Testis (tissue), 3 donors: ENCODE measurements around the gene CRY1. TPM values are rescaled to one million over a fixed set of nuclear protein-coding genes. Genes with fewer than 3 reads are reported as not detected.

Experiments used
- DNase-seq: peaks from one replicate; pipeline ENCODE4 v3.0.0-alpha.2; 2019
- H3K27ac ChIP-seq, 2 donors: fragments of 200-600 bp; sonication (generic); one replicate each; pipeline ENCODE4 v1.5.1; 2019
- H3K27me3 ChIP-seq: fragments of 200-600 bp; sonication (generic); one replicate; pipeline ENCODE4 v1.5.1; 2019
- H3K36me3 ChIP-seq: fragments of 200-600 bp; sonication (generic); one replicate; pipeline ENCODE4 v1.5.1; 2017; ENCODE audit warnings: low read depth; ENCODE audit errors: missing control alignments
- H3K4me1 ChIP-seq: fragments of 200-600 bp; sonication (generic); one replicate; pipeline ENCODE4 v1.5.1; 2019
- H3K4me3 ChIP-seq, 2 donors: fragments of 200-600 bp; sonication (generic); one replicate each; pipeline ENCODE4 v1.5.1; 2017 to 2019
- H3K9me3 ChIP-seq: fragments of 200-600 bp; sonication (generic); one replicate; pipeline ENCODE4 v1.5.1; 2017
- CTCF ChIP-seq, 3 experiments: fragments of 450-650 bp in 2 of 3; fragments of 200-600 bp in 1 of 3; sonication (generic) in 1 of 3; IDR thresholded peaks; one replicate each; pipeline ENCODE4 v1.5.1; 2016 to 2019; ENCODE audit warnings: antibody characterized with exemption in 3 of 3, mild to moderate bottlenecking in 2 of 3, moderate library complexity in 1 of 3
- POLR2A ChIP-seq: fragments of 450-650 bp; IDR thresholded peaks from one replicate; pipeline ENCODE4 v1.6.1; 2017; ENCODE audit warnings: antibody characterized with exemption, mild to moderate bottlenecking, moderate library complexity
- WGBS, 2 donors: methylation state at CpG; one replicate each; pipeline ENCODE4 v1.1.5; 2018; 5-methylcytosine and 5-hydroxymethylcytosine counted together
- intact Hi-C: fragments of 100-400 bp; cut with DNase I; formaldehyde crosslinking; loops from one replicate; pipeline ENCODE4 v1.15.1; 2023; ENCODE audit warnings: low total_unique reads
- polyA plus RNA-seq: library from polyadenylated mRNA; stranded (reverse); fragments of 350-450 nt; fragmentation: Illumina TruSeq; extraction: RNeasy Lipid Tissue Mini Kit (QIAGEN cat#74804); gene quantifications from one replicate; pipeline ENCODE4 v1.2.3, GENCODE V29; 2014; ENCODE audit warnings: low read depth, low replicate concordance; ENCODE audit not compliant: insufficient read depth
- total RNA-seq, 2 donors: library from RNA; depleted of rRNA; stranded (reverse); fragments of >200 nt; gene quantifications; one replicate each; pipeline ENCODE4 v1.2.3, GENCODE V29; 2016

CRY1 gene
- total and polyA plus RNA-seq, 3 donors from 2014 or later = 63.0 to 92.0 (median 71.6) TPM

GRCh38 chr12:107119091-107119490 lies 25.7 kb upstream of the CRY1 start:
- Histone ChIP-seq H3K9me3 (no peaks in the 10 kb centered on the region), H3K4me1 (no peaks in the 10 kb centered on the region), H3K36me3 (no peaks in the 10 kb centered on the region), H3K27me3 (no peaks in the 10 kb centered on the region), H3K4me3 (no peak overlapping the region), H3K27ac (no peak overlapping the region)
- no peak for TF ChIP-seq POLR2A
- TF ChIP-seq CTCF (IDR thresholded peaks at IDR 0.05) = no peak
- DNase-seq = no peak
- intact Hi-C loops = no loop called here
- 72 to 84% methylated on average over 3 of the region's 3 CpGs for WGBS, 2 donors

GRCh38 chr12:107118624-107119023 lies 25.3 kb upstream of the CRY1 start:
- WGBS, 2 donors = 90 to 93% methylated on average over 4 of the region's 4 CpGs
- Histone ChIP-seq H3K27ac (no peak overlapping the region), H3K36me3 (no peaks in the 10 kb centered on the region), H3K9me3 (no peaks in the 10 kb centered on the region), H3K4me1 (no peaks in the 10 kb centered on the region), H3K4me3 (no peak overlapping the region), H3K27me3 (no peaks in the 10 kb centered on the region)
- TF ChIP-seq POLR2A (no peak), CTCF (IDR thresholded peaks at IDR 0.05) (no peak)
- intact Hi-C loops = no loop called here
- no peak for DNase-seq

- no peak for DNase-seq
- no peaks in the 10 kb centered on the region for H3K9me3 ChIP-seq
- intact Hi-C loops = no loop called here
- WGBS, 2 donors = 95 to 98% methylated on average over 2 of the region's 2 CpGs
- H3K36me3 ChIP-seq = no peaks in the 10 kb centered on the region
- TF ChIP-seq CTCF (IDR thresholded peaks at IDR 0.05) = no peak
- TF ChIP-seq POLR2A = no peak
- H3K27me3 ChIP-seq = no peaks in the 10 kb centered on the region
- H3K27ac ChIP-seq = no peak overlapping the region
- no peaks in the 10 kb centered on the region for H3K4me1 ChIP-seq
- no peak overlapping the region for H3K4me3 ChIP-seq
Measured at GRCh38 chr12:107115119-107115518, 21.8 kb upstream of the CRY1 start.

- no peak for DNase-seq
- intact Hi-C loops = no loop called here
Measured at GRCh38 chr12:107111314-107111713, 18.0 kb upstream of the CRY1 start.

More at GRCh38 chr12:107111314-107111713, 18.0 kb upstream of the CRY1 start:
- Histone ChIP-seq H3K4me1 (no peaks in the 10 kb centered on the region), H3K27ac (no peak overlapping the region), H3K27me3 (no peaks in the 10 kb centered on the region), H3K36me3 (no peaks in the 10 kb centered on the region), H3K4me3 (no peak overlapping the region), H3K9me3 (no peaks in the 10 kb centered on the region)
- TF ChIP-seq POLR2A (no peak), CTCF (IDR thresholded peaks at IDR 0.05) (no peak)
